Measurements from ENCODE around the gene LY6G6D. TPM values are rescaled to one million over a fixed set of nuclear protein-coding genes. Genes with fewer than 3 reads are reported as not detected.

LY6G6D gene
- total RNA-seq, 4 donors from 2014 or later = not detected

DNA sequence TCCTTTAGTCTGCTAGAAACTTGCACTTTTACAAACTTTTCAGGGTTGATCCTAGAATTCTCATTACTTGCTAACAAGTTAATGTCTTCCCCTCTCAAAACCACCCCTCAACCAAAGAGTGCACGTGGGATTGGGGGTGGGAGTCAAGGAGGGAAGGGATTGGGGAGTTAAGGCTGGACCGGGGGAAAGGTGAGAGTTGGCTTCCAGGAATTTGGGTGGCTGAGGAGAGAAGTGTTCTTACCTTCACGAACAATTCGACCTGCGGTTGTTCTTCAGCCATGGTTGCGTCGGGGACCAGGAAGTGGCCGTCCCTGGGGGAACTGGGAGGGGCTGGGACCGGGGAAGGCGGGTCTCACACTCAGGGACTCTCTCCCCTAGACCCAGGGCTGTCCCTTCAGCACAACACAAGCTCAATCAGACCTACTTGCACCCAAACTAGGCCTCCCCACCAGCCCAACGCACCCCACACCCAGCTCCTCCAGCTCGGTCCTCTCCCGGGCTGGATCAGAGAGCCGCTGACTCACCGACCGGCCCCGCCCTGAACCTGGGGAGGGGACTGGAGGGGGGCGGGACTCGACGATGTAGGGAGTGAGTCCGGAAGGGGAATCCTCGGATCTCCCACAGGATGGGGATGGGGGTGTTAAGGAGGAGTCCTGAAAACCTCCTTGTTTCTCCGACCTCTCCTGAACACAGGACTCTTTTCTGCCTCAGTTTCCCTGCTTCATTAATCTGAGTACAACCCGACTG lies 21.0 kb downstream of the LY6G6D start, which contains the start of gene CLIC1:
Gene CLIC1 (minus strand): TSS at position 510 of the 747 bp plus-strand sequence. CDS start 230 bp downstream, at position 280.
- H3K27ac ChIP-seq = peak within 1 kb of the TSS; percentile 82 to 91 (median 90)
- peaks cover 28 to 32% of the 10 kb centered on the region in 2 donors for H3K36me3 ChIP-seq
- H3K27me3 ChIP-seq = no peaks in the 10 kb centered on the region
- intact Hi-C loops (cut with DNase I) = loop anchor here (5.0 kb wide), 1 partner anchor 34 kb away; the partner anchor contains the start of gene ABHD16A
- H3K4me1 ChIP-seq = peaks cover 26 to 42% of the 10 kb centered on the region in 2 donors
- no peaks in the 10 kb centered on the region for H3K9me3 ChIP-seq
- 0 to 3% methylated on average over 14 to 18 of the region's 24 CpGs for WGBS, 2 donors
- peak; percentile 85 to 87 for DNase-seq
- H3K4me3 ChIP-seq (replicated peaks in 1 of 3) = peak within 1 kb of the TSS; percentile 42 to 86 (median 68)
- TF ChIP-seq POLR2A (IDR thresholded peaks at IDR 0.05) = peak; percentile 61 to 86
- no peak for TF ChIP-seq CTCF (IDR thresholded peaks at IDR 0.05)

DNA sequence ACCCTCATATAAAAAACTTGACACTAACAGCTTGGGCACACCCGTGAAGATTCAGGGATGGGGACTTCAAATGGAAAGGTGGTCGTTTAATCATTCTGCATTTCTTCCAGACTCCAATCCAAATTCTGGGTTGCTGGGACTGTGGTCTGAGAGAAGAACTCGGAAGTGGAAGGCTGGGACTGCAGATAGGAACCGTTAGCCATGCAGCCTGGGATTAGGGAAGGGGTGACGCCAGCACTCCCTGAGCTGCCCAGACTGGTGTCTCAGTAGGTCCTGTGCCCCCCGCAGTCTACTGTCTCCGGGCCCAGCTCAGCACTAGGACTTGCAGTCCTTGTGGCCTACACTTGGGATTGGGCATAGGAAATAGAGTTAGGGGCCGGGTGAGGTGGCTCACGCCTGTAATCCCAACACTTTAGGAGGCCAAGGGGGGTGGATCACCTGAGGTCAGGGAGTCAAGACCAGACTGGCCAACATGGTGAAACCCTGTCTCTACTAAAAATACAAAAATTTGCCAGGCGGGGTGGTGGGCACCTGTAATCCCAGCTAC lies 21.7 kb downstream of the LY6G6D start:
- 40 to 42% methylated on average over 10 of the region's 10 CpGs for WGBS, 2 donors
- peaks cover 26 to 42% of the 10 kb centered on the region in 2 donors for H3K4me1 ChIP-seq
- intact Hi-C loops (cut with DNase I) = loop anchor here (5.0 kb wide), 1 partner anchor 35 kb away; the partner anchor contains the start of gene ABHD16A

GRCh38 chr6:31737315-31737990 lies 22.3 kb downstream of the LY6G6D start:
- WGBS, 2 donors = 51 to 55% methylated on average over 7 of the region's 7 CpGs
- no peaks in the 10 kb centered on the region for H3K27me3 ChIP-seq
- TF ChIP-seq CTCF (IDR thresholded peaks at IDR 0.05) (no peak), POLR2A (IDR thresholded peaks at IDR 0.05) (no peak)
- H3K4me1 ChIP-seq = peaks cover 26 to 42% of the 10 kb centered on the region in 2 donors
- no peak overlapping the region for H3K4me3 ChIP-seq (replicated peaks in 1 of 3)
- H3K27ac ChIP-seq = peak overlapping the region in 2 of 3 donors; percentile 82 to 90
- no peaks in the 10 kb centered on the region for H3K9me3 ChIP-seq
- no peak for DNase-seq
- peaks cover 15 to 20% of the 10 kb centered on the region in 2 donors for H3K36me3 ChIP-seq
- intact Hi-C loops (cut with DNase I) = loop anchor here (5.0 kb wide), 1 partner anchor 35 kb away; the partner anchor contains the start of gene ABHD16A

More for the DNA sequence above, 21.7 kb downstream of the LY6G6D start:
- Histone ChIP-seq H3K4me3 (replicated peaks in 1 of 3) (peak overlapping the region in 2 of 3 donors; percentile 42 to 68), H3K9me3 (no peaks in the 10 kb centered on the region), H3K36me3 (peaks cover 21 to 26% of the 10 kb centered on the region in 2 donors), H3K27ac (peak overlapping the region; percentile 82 to 91 (median 90)), H3K27me3 (no peaks in the 10 kb centered on the region)
- no peak for DNase-seq
- TF ChIP-seq CTCF (IDR thresholded peaks at IDR 0.05) (no peak), POLR2A (IDR thresholded peaks at IDR 0.05) (no peak)

- Histone ChIP-seq H3K4me3 (replicated peaks in 1 of 3) (no peak overlapping the region), H3K36me3 (peaks cover 7 to 11% of the 10 kb centered on the region in 2 donors), H3K4me1 (peaks cover 26 to 42% of the 10 kb centered on the region in 2 donors), H3K9me3 (no peaks in the 10 kb centered on the region), H3K27me3 (no peaks in the 10 kb centered on the region), H3K27ac (peak overlapping the region; percentile 27 to 82 (median 64))
- no peak for DNase-seq
- TF ChIP-seq CTCF (IDR thresholded peaks at IDR 0.05) = no peak
- peak in 1 of 2 donors; percentile 22 for TF ChIP-seq POLR2A (IDR thresholded peaks at IDR 0.05)
- WGBS, 2 donors = 16 to 19% methylated on average over 6 of the region's 6 CpGs
- intact Hi-C loops (cut with DNase I) = loop anchor here (5.0 kb wide), 1 partner anchor 36 kb away; the partner anchor contains the start of gene ABHD16A
These were observed 23.1 kb downstream of the LY6G6D start for GRCh38 chr6:31737991-31738979.
